ENCODE data around the gene FOXI2. TPM values are rescaled to one million over a fixed set of nuclear protein-coding genes. Genes with fewer than 3 reads are reported as not detected.

FOXI2 gene
- not detected for total RNA-seq

GRCh38 chr10:127736915-127737562 is at the start of gene FOXI2:
Gene FOXI2, plus strand, starts transcription at chr10:127737185. Its CDS starts 89 bp downstream, at chr10:127737274.
- Mint-ChIP-seq H3K36me3 (ENCODE audit: insufficient read depth in 2 of 2) (peaks cover 0 to 2% of the 10 kb centered on the region in 2 donors), H3K4me1 (ENCODE audit: low read depth) (no peaks in the 10 kb centered on the region)

GRCh38 chr10:127687548-127687947 is 49.4 kb upstream of the FOXI2 start:
- no peaks in the 10 kb centered on the region for H3K4me1 Mint-ChIP-seq (ENCODE audit: low read depth)
- H3K4me3 Mint-ChIP-seq: no peak overlapping the region
- no peaks in the 10 kb centered on the region for H3K27me3 Mint-ChIP-seq (ENCODE audit: low read depth)
- ATAC-seq (replicated peaks in 1 of 2): no peak
- DNase-seq: no peak
- no peaks in the 10 kb centered on the region for H3K36me3 Mint-ChIP-seq (ENCODE audit: insufficient read depth in 2 of 2)
- H3K27ac Mint-ChIP-seq: no peak overlapping the region
- no peaks in the 10 kb centered on the region for H3K9me3 Mint-ChIP-seq

More at GRCh38 chr10:127736915-127737562, at the start of gene FOXI2:
- no peak for DNase-seq
- H3K9me3 Mint-ChIP-seq: peaks cover 0 to 4% of the 10 kb centered on the region in 2 donors
- H3K27ac Mint-ChIP-seq: no peak within 1 kb of the TSS
- H3K4me3 Mint-ChIP-seq: no peak within 1 kb of the TSS
- H3K27me3 Mint-ChIP-seq (ENCODE audit: low read depth): peaks cover 27% of the 10 kb centered on the region
- no peak for ATAC-seq (replicated peaks in 1 of 2)

- Mint-ChIP-seq H3K4me3 (no peak overlapping the region), H3K27me3 (ENCODE audit: low read depth) (no peaks in the 10 kb centered on the region), H3K27ac (no peak overlapping the region), H3K4me1 (ENCODE audit: low read depth) (no peaks in the 10 kb centered on the region), H3K9me3 (no peaks in the 10 kb centered on the region), H3K36me3 (ENCODE audit: insufficient read depth in 2 of 2) (no peaks in the 10 kb centered on the region)
- no peak for DNase-seq
- ATAC-seq (replicated peaks in 1 of 2): no peak
These were observed 46.7 kb upstream of the FOXI2 start for GRCh38 chr10:127690176-127690835.

- ATAC-seq (replicated peaks in 1 of 2): no peak
- no peaks in the 10 kb centered on the region for H3K9me3 Mint-ChIP-seq
- H3K36me3 Mint-ChIP-seq (ENCODE audit: insufficient read depth in 2 of 2): no peaks in the 10 kb centered on the region
- no peak overlapping the region for H3K4me3 Mint-ChIP-seq
- H3K27ac Mint-ChIP-seq: no peak overlapping the region
- DNase-seq: peak; percentile 35 to 56
- no peaks in the 10 kb centered on the region for H3K4me1 Mint-ChIP-seq (ENCODE audit: low read depth)
- H3K27me3 Mint-ChIP-seq (ENCODE audit: low read depth): no peaks in the 10 kb centered on the region
These were observed 42.3 kb upstream of the FOXI2 start for GRCh38 chr10:127694580-127695193.

GRCh38 chr10:127695431-127695830 is 41.6 kb upstream of the FOXI2 start:
- Mint-ChIP-seq H3K4me3 (no peak overlapping the region), H3K4me1 (ENCODE audit: low read depth) (no peaks in the 10 kb centered on the region), H3K36me3 (ENCODE audit: insufficient read depth in 2 of 2) (no peaks in the 10 kb centered on the region), H3K27me3 (ENCODE audit: low read depth) (no peaks in the 10 kb centered on the region), H3K27ac (no peak overlapping the region), H3K9me3 (no peaks in the 10 kb centered on the region)
- ATAC-seq (replicated peaks in 1 of 2) (no peak), DNase-seq (no peak)

- Mint-ChIP-seq H3K4me1 (ENCODE audit: low read depth) (no peaks in the 10 kb centered on the region), H3K36me3 (ENCODE audit: insufficient read depth in 2 of 2) (no peaks in the 10 kb centered on the region), H3K4me3 (no peak overlapping the region), H3K9me3 (no peaks in the 10 kb centered on the region), H3K27ac (no peak overlapping the region), H3K27me3 (ENCODE audit: low read depth) (no peaks in the 10 kb centered on the region)
- no peak for ATAC-seq (replicated peaks in 1 of 2)
- DNase-seq: no peak
These were observed 38.1 kb upstream of the FOXI2 start for GRCh38 chr10:127698886-127699285.

- Mint-ChIP-seq H3K4me1 (ENCODE audit: low read depth) (no peaks in the 10 kb centered on the region), H3K27me3 (ENCODE audit: low read depth) (no peaks in the 10 kb centered on the region), H3K4me3 (no peak overlapping the region), H3K36me3 (ENCODE audit: insufficient read depth in 2 of 2) (no peaks in the 10 kb centered on the region), H3K27ac (no peak overlapping the region), H3K9me3 (no peaks in the 10 kb centered on the region)
- ATAC-seq (replicated peaks in 1 of 2) (no peak), DNase-seq (no peak)
These were observed 37.7 kb upstream of the FOXI2 start for GRCh38 chr10:127699311-127699710.

- DNase-seq (no peak), ATAC-seq (replicated peaks in 1 of 2) (no peak)
- Mint-ChIP-seq H3K36me3 (ENCODE audit: insufficient read depth in 2 of 2) (no peaks in the 10 kb centered on the region), H3K27me3 (ENCODE audit: low read depth) (peaks cover 10% of the 10 kb centered on the region), H3K4me1 (ENCODE audit: low read depth) (no peaks in the 10 kb centered on the region), H3K4me3 (no peak overlapping the region), H3K27ac (no peak overlapping the region), H3K9me3 (no peaks in the 10 kb centered on the region)
These were observed 34.7 kb upstream of the FOXI2 start for GRCh38 chr10:127702271-127702670.

GRCh38 chr10:127715249-127715648 is 21.7 kb upstream of the FOXI2 start:
- no peak for DNase-seq
- Mint-ChIP-seq H3K27ac (no peak overlapping the region), H3K27me3 (ENCODE audit: low read depth) (no peaks in the 10 kb centered on the region), H3K9me3 (no peaks in the 10 kb centered on the region), H3K36me3 (ENCODE audit: insufficient read depth in 2 of 2) (no peaks in the 10 kb centered on the region), H3K4me1 (ENCODE audit: low read depth) (no peaks in the 10 kb centered on the region), H3K4me3 (no peak overlapping the region)
- no peak for ATAC-seq (replicated peaks in 1 of 2)

- DNase-seq (no peak), ATAC-seq (replicated peaks in 1 of 2) (no peak)
- H3K9me3 Mint-ChIP-seq: no peaks in the 10 kb centered on the region
- no peaks in the 10 kb centered on the region for H3K36me3 Mint-ChIP-seq (ENCODE audit: insufficient read depth in 2 of 2)
- H3K27ac Mint-ChIP-seq: no peak overlapping the region
- H3K27me3 Mint-ChIP-seq (ENCODE audit: low read depth): no peaks in the 10 kb centered on the region
- no peaks in the 10 kb centered on the region for H3K4me1 Mint-ChIP-seq (ENCODE audit: low read depth)
- H3K4me3 Mint-ChIP-seq: no peak overlapping the region
These were observed 21.1 kb upstream of the FOXI2 start for GRCh38 chr10:127715782-127716378.

GRCh38 chr10:127720142-127720541 is 16.8 kb upstream of the FOXI2 start:
- no peak overlapping the region for H3K27ac Mint-ChIP-seq
- H3K4me1 Mint-ChIP-seq (ENCODE audit: low read depth): no peaks in the 10 kb centered on the region
- H3K27me3 Mint-ChIP-seq (ENCODE audit: low read depth): peaks cover 29% of the 10 kb centered on the region
- DNase-seq (no peak), ATAC-seq (replicated peaks in 1 of 2) (no peak)
- H3K36me3 Mint-ChIP-seq (ENCODE audit: insufficient read depth in 2 of 2): no peaks in the 10 kb centered on the region
- no peak overlapping the region for H3K4me3 Mint-ChIP-seq
- H3K9me3 Mint-ChIP-seq: peaks cover 0 to 1% of the 10 kb centered on the region in 2 donors

- DNase-seq (no peak), ATAC-seq (replicated peaks in 1 of 2) (no peak)
- no peaks in the 10 kb centered on the region for H3K36me3 Mint-ChIP-seq (ENCODE audit: insufficient read depth in 2 of 2)
- no peak overlapping the region for H3K27ac Mint-ChIP-seq
- H3K4me1 Mint-ChIP-seq (ENCODE audit: low read depth): no peaks in the 10 kb centered on the region
- peaks cover 0 to 1% of the 10 kb centered on the region in 2 donors for H3K9me3 Mint-ChIP-seq
- peaks cover 29% of the 10 kb centered on the region for H3K27me3 Mint-ChIP-seq (ENCODE audit: low read depth)
- H3K4me3 Mint-ChIP-seq: no peak overlapping the region
These were observed 16.1 kb upstream of the FOXI2 start for GRCh38 chr10:127720903-127721302.

GRCh38 chr10:127734753-127735152 is 2.2 kb upstream of the FOXI2 start:
- Mint-ChIP-seq H3K27ac (no peak overlapping the region), H3K4me1 (ENCODE audit: low read depth) (no peaks in the 10 kb centered on the region), H3K27me3 (ENCODE audit: low read depth) (peaks cover 27% of the 10 kb centered on the region), H3K9me3 (no peaks in the 10 kb centered on the region), H3K36me3 (ENCODE audit: insufficient read depth in 2 of 2) (no peaks in the 10 kb centered on the region), H3K4me3 (no peak overlapping the region)
- ATAC-seq (replicated peaks in 1 of 2) (no peak), DNase-seq (no peak)

Measured in activated T-cell treated with anti-CD3 and anti-CD28 coated beads, Interleukin-2, amount 50 U/mL, for 72 hours (primary cell).